GM18520 (cell line): ENCODE data around the gene PRSS58.

Experiments used
- ATAC-seq: cut with Tn5 transposase; IDR thresholded peaks from one replicate; pipeline ENCODE4 v1.9.1; 2021; ENCODE audit not compliant: unreplicated experiment

Gene PRSS58

DNA sequence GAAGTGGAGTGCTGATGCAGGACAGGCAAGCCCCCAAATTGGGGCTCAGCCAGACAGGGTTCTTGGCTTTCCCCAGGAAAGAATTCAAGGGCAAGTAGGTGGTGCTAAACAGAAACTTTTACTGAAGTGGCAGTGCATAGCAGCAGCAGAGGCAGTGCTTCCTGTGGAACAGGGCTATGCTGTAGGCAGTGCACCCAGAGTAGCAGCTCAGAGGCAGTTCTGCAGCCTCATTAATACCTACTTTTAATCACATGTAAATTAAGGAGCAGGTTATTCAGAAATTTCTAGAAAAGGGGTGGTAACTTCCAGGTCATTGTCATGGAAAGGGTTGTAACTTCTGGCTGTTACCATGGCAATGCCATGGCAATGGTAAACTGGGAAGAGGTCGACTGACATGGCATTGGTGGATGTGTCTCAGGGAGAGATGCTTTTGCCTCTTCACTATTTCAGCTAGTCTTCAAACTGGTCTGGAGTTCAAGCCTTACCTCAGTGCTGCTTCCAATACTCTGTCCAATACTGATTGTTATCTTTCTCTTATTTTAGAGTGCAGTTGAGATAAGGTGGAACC, 29.2 kb downstream of the PRSS58 start:
- ATAC-seq, result no peak
